HFF-Myc (cell line): Measurements from ENCODE around the gene CACNA1A.

Source experiments
- DNase-seq: peaks from one replicate; pipeline ENCODE4 v3.0.0-alpha.2; 2011; ENCODE audit warnings: low read depth; ENCODE audit errors: extremely low read depth
- H3K4me3 ChIP-seq: replicated peaks from 2 replicates; pipeline ENCODE4 v1.5.1; 2011; ENCODE audit warnings: low read depth, mild to moderate bottlenecking, control low read depth, low read length
- CTCF ChIP-seq: IDR thresholded peaks from 2 replicates; pipeline ENCODE4 v1.5.1; 2012; ENCODE audit warnings: mild to moderate bottlenecking, low read depth, low read length, control low read depth; ENCODE audit errors: missing control alignments

Gene CACNA1A

GRCh38 chr19:13226983-13227382, 279.3 kb downstream of the CACNA1A start:
- DNase-seq, result no peak
- H3K4me3 ChIP-seq, result no peak overlapping the region
- TF ChIP-seq CTCF, result no peak

GRCh38 chr19:13225973-13226865, 280.1 kb downstream of the CACNA1A start:
- TF ChIP-seq CTCF, result no peak
- no peak for DNase-seq
- no peak overlapping the region for H3K4me3 ChIP-seq

- DNase-seq, result no peak
- no peak overlapping the region for H3K4me3 ChIP-seq
- no peak for TF ChIP-seq CTCF
Observed at GRCh38 chr19:13225085-13225484, 281.2 kb downstream of the CACNA1A start.

GRCh38 chr19:13220847-13221246, 285.4 kb downstream of the CACNA1A start:
- H3K4me3 ChIP-seq, result no peak overlapping the region
- TF ChIP-seq CTCF, result no peak
- DNase-seq, result no peak

GRCh38 chr19:13215572-13216380, 290.5 kb downstream of the CACNA1A start:
- H3K4me3 ChIP-seq, result no peak overlapping the region
- DNase-seq, result no peak
- no peak for TF ChIP-seq CTCF

- no peak for TF ChIP-seq CTCF
- no peak for DNase-seq
Observed at GRCh38 chr19:13214036-13214730, 292.1 kb downstream of the CACNA1A start.

More at GRCh38 chr19:13214036-13214730, 292.1 kb downstream of the CACNA1A start:
- H3K4me3 ChIP-seq, result no peak overlapping the region
